GM10266 (cell line): ENCODE results near the gene CT47A7.
"Not testable (repeated sequence)": the region's sequence is repeated elsewhere in the genome, so short reads cannot be mapped to it uniquely, and the experiment has no call there.

ENCODE experiments used
- DNase-seq: peaks from one replicate; pipeline ENCODE4 v3.0.0; 2012; ENCODE audit errors: extremely low spot score
- CTCF ChIP-seq: IDR thresholded peaks from 2 replicates; pipeline ENCODE4 v1.5.1; 2012; ENCODE audit warnings: mild to moderate bottlenecking, low read depth; ENCODE audit not compliant: control insufficient read depth, insufficient read depth; ENCODE audit errors: missing control alignments

Gene CT47A7

DNA sequence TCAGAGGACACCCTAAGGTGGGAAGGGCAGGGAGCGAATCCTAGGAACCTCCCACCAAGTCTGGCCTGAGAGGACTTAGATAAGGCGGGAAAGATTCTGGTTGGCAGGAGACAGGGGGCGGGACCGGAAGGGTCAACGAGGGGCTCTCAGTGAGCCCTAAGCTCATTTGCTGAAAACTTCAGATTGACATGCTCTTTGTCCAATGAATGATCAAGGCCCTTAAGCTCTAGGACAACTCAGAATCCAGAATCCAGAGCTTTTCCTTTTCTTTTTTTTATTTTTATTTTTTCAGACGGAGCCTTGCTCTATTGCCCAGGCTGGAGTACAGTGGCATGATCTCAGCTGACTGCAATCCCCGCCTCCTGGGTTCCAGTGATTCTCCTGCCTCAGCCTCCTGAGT is at the start of gene CT47A7:
Gene CT47A7 (minus strand): TSS at position 101 of the 400 bp plus-strand sequence. CDS start 255 bp downstream, outside the sequence.
- DNase-seq = not testable (repeated sequence)

DNA sequence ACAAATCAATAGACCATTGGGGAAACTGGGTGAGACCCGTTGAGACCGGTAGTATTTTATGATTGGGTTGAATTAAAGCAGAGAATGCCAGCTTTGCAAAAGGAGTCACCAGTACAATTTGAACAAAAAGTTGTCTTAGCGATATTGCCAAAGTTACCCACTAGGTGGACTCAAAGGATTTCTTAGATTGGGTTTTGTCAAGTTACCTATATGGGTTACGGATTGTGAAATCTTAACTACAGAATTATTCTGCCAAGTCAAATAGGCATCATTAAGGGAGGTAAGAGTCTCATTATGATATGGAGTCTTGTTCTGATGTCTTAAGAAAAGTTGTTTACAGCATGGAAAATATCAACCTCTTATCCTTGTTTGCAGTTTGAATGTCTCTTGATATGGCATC is 44.2 kb upstream of the CT47A7 start:
- peak; percentile 11 for TF ChIP-seq CTCF
- peak; percentile 3 for DNase-seq

- no peak for TF ChIP-seq CTCF
- no peak for DNase-seq
These were observed 43.0 kb upstream of the CT47A7 start for GRCh38 chrX:120999413-120999812.

- not testable (repeated sequence) for DNase-seq
These were observed 29.3 kb upstream of the CT47A7 start, which contains the start of gene CT47A1 for GRCh38 chrX:120985660-120986059. CT47A1 (minus strand) TSS chrX:120985760; CDS start chrX:120985529, 231 bp downstream.
